Ovary (tissue), 3 donors: ENCODE data around the gene STARD8.

Experiments used
- POLR2A ChIP-seq: fragments of 450-650 bp; IDR thresholded peaks from one replicate; pipeline ENCODE4 v1.6.1; 2017; ENCODE audit warnings: antibody characterized with exemption, mild to moderate bottlenecking, moderate library complexity
- TF ChIP-seq, protein P1 (sequence below), 3 donors: fragments of 450-650 bp in 2 of 3; fragments of 200-600 bp in 1 of 3; IDR thresholded peaks; one replicate each; pipeline versions ENCODE4 v1.5.1 to v1.8.0; 2016 to 2022; ENCODE audit warnings: antibody characterized with exemption in 3 of 3, mild to moderate bottlenecking in 1 of 3
- donor health status: DM: no; HTN: no; CAD: no.

DNA sequence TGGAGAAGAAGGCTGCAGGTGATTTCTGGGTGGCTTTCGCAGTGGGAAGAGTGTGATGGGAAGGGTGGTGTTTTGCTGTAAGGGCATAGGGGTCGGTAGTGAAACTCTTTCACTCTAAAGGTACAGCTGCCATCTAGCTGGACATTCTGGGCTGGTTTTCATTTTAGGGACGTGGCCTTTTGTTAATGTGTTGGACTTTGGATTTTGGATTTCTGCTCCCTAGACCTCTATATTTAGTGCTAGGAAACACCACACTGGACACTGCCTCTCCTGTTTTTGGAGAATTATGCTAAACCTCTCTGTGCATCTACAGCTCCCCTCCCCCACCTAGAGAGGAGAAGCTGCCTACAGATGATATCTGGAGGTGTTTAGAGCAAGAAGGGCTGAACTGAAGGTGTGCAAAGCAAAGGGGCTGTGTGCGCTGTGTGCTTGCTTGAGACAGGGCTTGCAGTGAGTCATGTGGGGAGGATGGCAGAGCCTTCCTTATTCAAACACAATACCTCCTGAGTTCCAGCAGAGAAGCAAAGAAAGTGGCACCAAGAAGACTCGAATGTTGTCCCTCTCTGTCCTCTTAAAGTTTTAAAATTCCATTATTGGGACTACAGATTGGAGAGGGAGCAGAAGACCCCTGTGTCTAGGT, 47.9 kb downstream of the STARD8 start:
- TF ChIP-seq, protein P1, sequence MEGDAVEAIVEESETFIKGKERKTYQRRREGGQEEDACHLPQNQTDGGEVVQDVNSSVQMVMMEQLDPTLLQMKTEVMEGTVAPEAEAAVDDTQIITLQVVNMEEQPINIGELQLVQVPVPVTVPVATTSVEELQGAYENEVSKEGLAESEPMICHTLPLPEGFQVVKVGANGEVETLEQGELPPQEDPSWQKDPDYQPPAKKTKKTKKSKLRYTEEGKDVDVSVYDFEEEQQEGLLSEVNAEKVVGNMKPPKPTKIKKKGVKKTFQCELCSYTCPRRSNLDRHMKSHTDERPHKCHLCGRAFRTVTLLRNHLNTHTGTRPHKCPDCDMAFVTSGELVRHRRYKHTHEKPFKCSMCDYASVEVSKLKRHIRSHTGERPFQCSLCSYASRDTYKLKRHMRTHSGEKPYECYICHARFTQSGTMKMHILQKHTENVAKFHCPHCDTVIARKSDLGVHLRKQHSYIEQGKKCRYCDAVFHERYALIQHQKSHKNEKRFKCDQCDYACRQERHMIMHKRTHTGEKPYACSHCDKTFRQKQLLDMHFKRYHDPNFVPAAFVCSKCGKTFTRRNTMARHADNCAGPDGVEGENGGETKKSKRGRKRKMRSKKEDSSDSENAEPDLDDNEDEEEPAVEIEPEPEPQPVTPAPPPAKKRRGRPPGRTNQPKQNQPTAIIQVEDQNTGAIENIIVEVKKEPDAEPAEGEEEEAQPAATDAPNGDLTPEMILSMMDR (IDR thresholded peaks at IDR 0.05) = no peak
- TF ChIP-seq POLR2A = no peak
